HG03066 (cell line): Measurements from ENCODE around the gene KLRB1.
"Not testable (repeated sequence)": the region's sequence is repeated elsewhere in the genome, so short reads cannot be mapped to it uniquely, and the experiment has no call there.

ENCODE experiments used
- ATAC-seq: cut with Tn5 transposase; IDR thresholded peaks from one replicate; pipeline ENCODE4 v1.9.1; 2021; ENCODE audit warnings: low read depth; ENCODE audit not compliant: unreplicated experiment

KLRB1 gene

DNA sequence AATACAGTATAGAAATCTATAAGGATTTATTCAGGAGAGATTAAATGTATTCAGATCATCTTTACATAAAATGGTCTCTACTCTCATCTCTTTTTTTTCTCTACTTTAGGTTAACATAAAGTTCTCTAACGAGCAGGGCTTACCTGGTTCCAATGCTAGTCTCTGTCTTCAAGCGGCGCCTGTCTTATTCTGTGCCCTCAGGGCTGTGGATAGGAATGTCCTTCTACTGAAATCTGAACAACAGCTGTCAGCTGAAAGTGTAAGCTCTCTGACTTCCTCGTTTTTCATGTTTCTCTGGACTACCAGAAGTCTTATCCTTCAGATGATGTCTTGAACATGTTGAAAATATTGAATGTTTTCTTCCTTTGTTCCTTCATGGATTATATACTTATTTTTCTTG, 62.2 kb downstream of the KLRB1 start:
- not testable (repeated sequence) for ATAC-seq
